Trophoblast cell (in vitro differentiated cells and primary cell): ENCODE measurements around the gene DLG2.

ENCODE experiments used
- DNase-seq, 2 donors: peaks; one replicate each; pipeline ENCODE4 v3.0.0-alpha.2; 2016
- H2AFZ ChIP-seq: 2 replicates; pipeline ENCODE4 v1.6.1; 2013; ENCODE audit warnings: low read length, moderate library complexity, mild to moderate bottlenecking; ENCODE audit not compliant: insufficient read depth, poor library complexity
- H2AK5ac ChIP-seq: 2 replicates; pipeline ENCODE4 v1.6.1; 2013; ENCODE audit warnings: mild to moderate bottlenecking, low read length
- H2BK120ac ChIP-seq: 2 replicates; pipeline ENCODE4 v1.6.1; 2013; ENCODE audit warnings: low read length, mild to moderate bottlenecking, moderate library complexity; ENCODE audit not compliant: insufficient read depth, poor library complexity
- H2BK12ac ChIP-seq: 2 replicates; pipeline ENCODE4 v1.6.1; 2013; ENCODE audit warnings: mild to moderate bottlenecking, low read length, moderate library complexity
- H2BK5ac ChIP-seq: 2 replicates; pipeline ENCODE4 v1.6.1; 2013; ENCODE audit warnings: low read length, low read depth, moderate library complexity, mild to moderate bottlenecking; ENCODE audit not compliant: poor library complexity
- H3K14ac ChIP-seq: 2 replicates; pipeline ENCODE4 v1.6.1; 2013; ENCODE audit warnings: mild to moderate bottlenecking, low read length
- H3K18ac ChIP-seq: 2 replicates; pipeline ENCODE4 v1.6.1; 2013; ENCODE audit warnings: mild to moderate bottlenecking, low read length
- H3K23ac ChIP-seq: 2 replicates; pipeline ENCODE4 v1.6.1; 2013; ENCODE audit warnings: low read length
- H3K27ac ChIP-seq: 2 replicates; pipeline ENCODE4 v1.5.1; 2013; ENCODE audit warnings: low read depth, mild to moderate bottlenecking, inconsistent platforms, low read length, moderate library complexity
- H3K27me3 ChIP-seq: 2 replicates; pipeline ENCODE4 v1.6.1; 2013; ENCODE audit warnings: inconsistent platforms, mild to moderate bottlenecking, low read length, moderate library complexity; ENCODE audit not compliant: insufficient read depth
- H3K36me3 ChIP-seq, 2 experiments: 1 replicate in 1 of 2; 2 replicates in 1 of 2; pipeline ENCODE4 v1.6.1; 2013; ENCODE audit warnings: low read length in 2 of 2, mild to moderate bottlenecking in 2 of 2, moderate library complexity in 1 of 2; ENCODE audit not compliant: insufficient read depth in 2 of 2, control insufficient read depth in 1 of 2
- H3K4ac ChIP-seq: 2 replicates; pipeline ENCODE4 v1.6.1; 2013; ENCODE audit warnings: low read depth, mild to moderate bottlenecking, low read length, moderate library complexity
- H3K4me1 ChIP-seq, 2 experiments: 1 replicate in 1 of 2; 2 replicates in 1 of 2; pipeline ENCODE4 v1.6.1; 2013; ENCODE audit warnings: low read length in 2 of 2, mild to moderate bottlenecking in 2 of 2, moderate library complexity in 1 of 2; ENCODE audit not compliant: insufficient read depth in 2 of 2, control insufficient read depth in 1 of 2
- H3K4me2 ChIP-seq: 2 replicates; pipeline ENCODE4 v1.6.1; 2013; ENCODE audit warnings: inconsistent platforms, mild to moderate bottlenecking, low read length, moderate library complexity
- H3K4me3 ChIP-seq: 2 replicates; pipeline ENCODE4 v1.5.1; 2013; ENCODE audit warnings: mild to moderate bottlenecking, low read depth, low read length, inconsistent platforms
- H3K79me1 ChIP-seq: one replicate; pipeline ENCODE4 v1.6.1; 2013; ENCODE audit warnings: low read length
- H3K79me2 ChIP-seq: 2 replicates; pipeline ENCODE4 v1.6.1; 2013; ENCODE audit warnings: low read length, mild to moderate bottlenecking; ENCODE audit not compliant: control insufficient read depth, insufficient read depth, poor library complexity
- H3K9ac ChIP-seq: 2 replicates; pipeline ENCODE4 v1.6.1; 2013; ENCODE audit warnings: mild to moderate bottlenecking, low read length
- H3K9me3 ChIP-seq: 2 replicates; pipeline ENCODE4 v1.6.1; 2013; ENCODE audit warnings: low read depth, mild to moderate bottlenecking, control low read depth, inconsistent platforms, low read length; ENCODE audit not compliant: insufficient read depth
- H4K12ac ChIP-seq: 2 replicates; pipeline ENCODE4 v1.6.1; 2013; ENCODE audit warnings: low read depth, mild to moderate bottlenecking, low read length, moderate library complexity
- H4K8ac ChIP-seq: 2 replicates; pipeline ENCODE4 v1.6.1; 2013; ENCODE audit warnings: low read depth, mild to moderate bottlenecking, low read length, moderate library complexity
- H4K91ac ChIP-seq: one replicate; pipeline ENCODE4 v1.6.1; 2013; ENCODE audit warnings: low read depth, mild to moderate bottlenecking, low read length, moderate library complexity
- WGBS: extraction: QIAGEN DNeasy Blood & Tissue Kit; methylation state at CpG from one replicate; pipeline ENCODE4 v1.1.7; 2013; ENCODE audit warnings: missing lambda C conversion rate; ENCODE audit not compliant: insufficient read length, insufficient coverage; ENCODE audit errors: extremely low coverage; 5-methylcytosine and 5-hydroxymethylcytosine counted together

Gene DLG2

GRCh38 chr11:83568516-83568915 is 2058.6 kb downstream of the DLG2 start:
- Histone ChIP-seq H3K4me1 (peaks cover 0 to 2% of the 10 kb centered on the region in 2 experiments), H3K9ac (no peak overlapping the region), H3K4me2 (no peak overlapping the region), H4K8ac (no peak overlapping the region), H3K27me3 (no peaks in the 10 kb centered on the region), H3K4ac (no peak overlapping the region), H2AK5ac (no peak overlapping the region), H3K79me1 (no peaks in the 10 kb centered on the region), H3K14ac (no peak overlapping the region), H2BK5ac (no peak overlapping the region), H2BK12ac (no peak overlapping the region), H3K27ac (no peak overlapping the region), H3K36me3 (no peaks in the 10 kb centered on the region), H3K79me2 (no peaks in the 10 kb centered on the region), H2AFZ (no peak overlapping the region), H2BK120ac (no peak overlapping the region), H3K23ac (no peak overlapping the region), H4K91ac (no peak overlapping the region), H3K18ac (no peak overlapping the region), H4K12ac (no peak overlapping the region), H3K4me3 (no peak overlapping the region), H3K9me3 (no peaks in the 10 kb centered on the region)
- no peak for DNase-seq
- WGBS: no CpG with 5 or more reads among the region's 2 CpGs

- H3K4me3 ChIP-seq: no peak overlapping the region
- H2BK120ac ChIP-seq: no peak overlapping the region
- no peak for DNase-seq
- no peak overlapping the region for H3K14ac ChIP-seq
- no peak overlapping the region for H4K8ac ChIP-seq
- no peak overlapping the region for H3K27ac ChIP-seq
- H3K9ac ChIP-seq: no peak overlapping the region
- H2BK5ac ChIP-seq: no peak overlapping the region
- H3K4ac ChIP-seq: no peak overlapping the region
- H3K79me1 ChIP-seq: no peaks in the 10 kb centered on the region
- no peaks in the 10 kb centered on the region for H3K79me2 ChIP-seq
- WGBS: no CpG with 5 or more reads among the region's 4 CpGs
- no peaks in the 10 kb centered on the region for H3K9me3 ChIP-seq
- peaks cover 0 to 2% of the 10 kb centered on the region in 2 experiments for H3K4me1 ChIP-seq
- H3K23ac ChIP-seq: no peak overlapping the region
- no peak overlapping the region for H2AK5ac ChIP-seq
- H2AFZ ChIP-seq: no peak overlapping the region
- H3K18ac ChIP-seq: no peak overlapping the region
- no peak overlapping the region for H4K91ac ChIP-seq
- H3K4me2 ChIP-seq: no peak overlapping the region
- no peaks in the 10 kb centered on the region for H3K36me3 ChIP-seq
- H3K27me3 ChIP-seq: no peaks in the 10 kb centered on the region
- no peak overlapping the region for H2BK12ac ChIP-seq
- no peak overlapping the region for H4K12ac ChIP-seq
Observed at GRCh38 chr11:83566950-83567349, 2060.2 kb downstream of the DLG2 start.

GRCh38 chr11:83564870-83565269 is 2062.3 kb downstream of the DLG2 start:
- Histone ChIP-seq H4K8ac (no peak overlapping the region), H3K9ac (no peak overlapping the region), H3K27me3 (no peaks in the 10 kb centered on the region), H3K9me3 (no peaks in the 10 kb centered on the region), H2BK12ac (no peak overlapping the region), H3K18ac (no peak overlapping the region), H2AK5ac (no peak overlapping the region), H2BK120ac (no peak overlapping the region), H3K14ac (no peak overlapping the region), H3K79me1 (no peaks in the 10 kb centered on the region), H4K91ac (no peak overlapping the region), H3K4ac (no peak overlapping the region), H3K4me2 (no peak overlapping the region), H3K79me2 (no peaks in the 10 kb centered on the region), H3K4me1 (peaks cover 0 to 2% of the 10 kb centered on the region in 2 experiments), H3K27ac (no peak overlapping the region), H3K36me3 (no peaks in the 10 kb centered on the region), H2AFZ (no peak overlapping the region), H3K4me3 (no peak overlapping the region), H4K12ac (no peak overlapping the region), H2BK5ac (no peak overlapping the region), H3K23ac (no peak overlapping the region)
- WGBS: no CpG with 5 or more reads among the region's 1 CpG
- no peak for DNase-seq

- no peak overlapping the region for H3K9ac ChIP-seq
- no peak overlapping the region for H2BK120ac ChIP-seq
- no peaks in the 10 kb centered on the region for H3K79me1 ChIP-seq
- H3K79me2 ChIP-seq: no peaks in the 10 kb centered on the region
- no peaks in the 10 kb centered on the region for H3K9me3 ChIP-seq
- no peak overlapping the region for H3K18ac ChIP-seq
- no peak overlapping the region for H2BK5ac ChIP-seq
- H2AK5ac ChIP-seq: no peak overlapping the region
- no peak overlapping the region for H2AFZ ChIP-seq
- H3K4me2 ChIP-seq: no peak overlapping the region
- no peaks in the 10 kb centered on the region for H3K27me3 ChIP-seq
- H3K4ac ChIP-seq: no peak overlapping the region
- no peak overlapping the region for H3K23ac ChIP-seq
- H3K36me3 ChIP-seq: no peaks in the 10 kb centered on the region
- no peaks in the 10 kb centered on the region for H3K4me1 ChIP-seq
- H2BK12ac ChIP-seq: no peak overlapping the region
- WGBS: no CpG with 5 or more reads among the region's 2 CpGs
- H3K14ac ChIP-seq: no peak overlapping the region
- H3K27ac ChIP-seq: no peak overlapping the region
- H3K4me3 ChIP-seq: no peak overlapping the region
- no peak overlapping the region for H4K8ac ChIP-seq
- H4K12ac ChIP-seq: no peak overlapping the region
- no peak for DNase-seq
- no peak overlapping the region for H4K91ac ChIP-seq
Observed at GRCh38 chr11:83558281-83558680, 2068.9 kb downstream of the DLG2 start.
